PC-3 (cell line): ENCODE results near the gene VAV3. TPM values are rescaled to one million over a fixed set of nuclear protein-coding genes. Genes with fewer than 3 reads are reported as not detected.

Experiments used
- ATAC-seq: fragments of 200-7000 bp; cut with Tn5 transposase; 2 replicates; pipeline ENCODE4 v1.9.1; 2020; ENCODE audit warnings: mild to moderate bottlenecking, moderate library complexity
- BruUV-seq: library from RNA; stranded (reverse); fragments of 400-500 nt; replicated peaks from 2 replicates; lab custom pipeline; 2021; lab: Mats Ljungman, UMichigan
- CTCF ChIA-PET: fragments of 300-600 bp; sonication (Branson Sonifier 250); formaldehyde crosslinking; loops from one replicate; lab custom pipeline; 2022; ENCODE audit warnings: antibody characterized with exemption; lab: Charles Lee
- POLR2A ChIA-PET: fragments of 300-600 bp; sonication (Branson Sonifier 250); formaldehyde crosslinking; loops from one replicate; lab custom pipeline; 2022; ENCODE audit warnings: antibody characterized with exemption; ENCODE audit not compliant: unreplicated experiment; lab: Charles Lee
- DNase-seq: peaks from one replicate; pipeline ENCODE4 v3.0.0-alpha.2; 2015
- H2AFZ ChIP-seq: fragments of 300-600 bp; sonication (generic); 2 replicates; pipeline ENCODE4 v1.6.0; 2016; ENCODE audit warnings: antibody characterized with exemption, low read length
- H3F3A ChIP-seq: fragments of 300-600 bp; sonication (generic); one replicate; pipeline ENCODE4 v1.6.0; 2017; ENCODE audit warnings: antibody characterized with exemption, low read length, control low read depth, mild to moderate bottlenecking; ENCODE audit not compliant: unreplicated experiment
- H3K27ac ChIP-seq: fragments of 300-600 bp; sonication (generic); 2 replicates; pipeline ENCODE4 v1.5.1; 2016; ENCODE audit warnings: mild to moderate bottlenecking, low read length
- H3K27me3 ChIP-seq: fragments of 300-600 bp; sonication (generic); 2 replicates; pipeline ENCODE4 v1.6.1; 2016; ENCODE audit warnings: low read length, mixed read lengths
- H3K36me3 ChIP-seq: fragments of 300-600 bp; sonication (generic); 2 replicates; pipeline ENCODE4 v1.6.1; 2016; ENCODE audit warnings: low read depth, mixed run types, low read length, mixed read lengths
- H3K4me1 ChIP-seq: fragments of 300-600 bp; sonication (generic); 2 replicates; pipeline ENCODE4 v1.5.1; 2016; ENCODE audit warnings: low read length; ENCODE audit not compliant: insufficient read depth
- H3K4me2 ChIP-seq: fragments of 300-600 bp; sonication (generic); 2 replicates; pipeline ENCODE4 v1.6.0; 2016; ENCODE audit warnings: low read length
- H3K4me3 ChIP-seq: fragments of 300-600 bp; sonication (generic); 2 replicates; pipeline ENCODE4 v1.5.1; 2016; ENCODE audit warnings: mild to moderate bottlenecking, low read length, mixed read lengths
- H3K79me2 ChIP-seq: fragments of 300-600 bp; sonication (generic); 2 replicates; pipeline ENCODE4 v1.6.1; 2017; ENCODE audit warnings: low read length, mixed read lengths
- H3K9ac ChIP-seq: fragments of 300-600 bp; sonication (generic); 2 replicates; pipeline ENCODE4 v1.6.0; 2016; ENCODE audit warnings: mild to moderate bottlenecking, low read length
- H3K9me2 ChIP-seq: fragments of 300-600 bp; sonication (generic); replicated peaks from 2 replicates; pipeline ENCODE4 v1.6.1; 2016; ENCODE audit warnings: mixed run types, low read length, mixed read lengths
- H3K9me3 ChIP-seq: fragments of 300-600 bp; sonication (generic); 2 replicates; pipeline ENCODE4 v1.6.1; 2016; ENCODE audit warnings: low read length, mixed read lengths
- H4K20me1 ChIP-seq: fragments of 300-600 bp; sonication (generic); 2 replicates; pipeline ENCODE4 v1.6.1; 2016; ENCODE audit warnings: low read length, mixed read lengths
- EZH2 ChIP-seq: fragments of 300-600 bp; sonication (generic); IDR thresholded peaks from one replicate; pipeline ENCODE4 v1.6.1; 2017; ENCODE audit warnings: antibody characterized with exemption, mild to moderate bottlenecking, low read length; ENCODE audit not compliant: unreplicated experiment
- EZH2phosphoT487 ChIP-seq: fragments of 300-600 bp; sonication (generic); IDR thresholded peaks from 2 replicates; pipeline ENCODE4 v1.6.1; 2018; ENCODE audit warnings: mild to moderate bottlenecking, antibody characterized with exemption, low read length, borderline replicate concordance
- intact Hi-C: fragments of 100-400 bp; cut with micrococcal nuclease; formaldehyde crosslinking; loops from 2 replicates; pipeline ENCODE4 v1.9.0; 2023
- total RNA-seq: library from RNA; depleted of rRNA; stranded (reverse); fragments of >200 nt; gene quantifications from 2 replicates; pipeline ENCODE4 v1.2.3, GENCODE V29; 2014
- TF ChIP-seq, protein P1 (sequence below): fragments of 300-600 bp; sonication (generic); conservative IDR thresholded peaks from 2 replicates; pipeline ENCODE4 v1.5.1; 2017; ENCODE audit warnings: antibody characterized with exemption, low read depth, mild to moderate bottlenecking, low read length

The VAV3 gene
- total RNA-seq, 1 experiment from 2014 or later = 0.73 TPM

DNA sequence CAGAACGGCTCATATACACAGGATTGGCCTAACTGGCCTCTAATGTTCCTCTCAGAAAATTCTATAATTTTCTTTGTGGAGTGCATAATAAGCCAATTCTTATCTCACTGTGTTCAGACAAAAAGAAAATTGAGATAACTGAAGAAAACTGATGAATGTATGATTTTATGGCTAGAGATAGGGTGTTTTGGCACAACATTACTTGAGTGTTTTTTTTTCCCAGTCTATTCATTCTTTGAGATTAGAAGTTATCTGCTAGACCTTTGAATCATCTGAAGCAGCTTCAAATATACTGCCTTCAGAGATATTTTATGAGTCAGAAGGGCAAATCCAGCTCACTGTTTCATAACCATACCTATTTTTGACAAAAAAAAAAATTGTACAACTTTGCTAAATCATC lies 85.6 kb downstream of the VAV3 start:
- no peak overlapping the region for H3K4me2 ChIP-seq
- H4K20me1 ChIP-seq = no peaks in the 10 kb centered on the region
- CTCF ChIA-PET = interaction anchor here (0.7 kb wide), 1 partner anchor 53 kb away, joined by 3 read pairs; no protein-coding TSS in a partner anchor
- H2AFZ ChIP-seq = no peak overlapping the region
- no peak overlapping the region for H3K4me3 ChIP-seq
- H3K79me2 ChIP-seq = no peaks in the 10 kb centered on the region
- no peaks in the 10 kb centered on the region for H3K36me3 ChIP-seq
- H3K4me1 ChIP-seq = no peaks in the 10 kb centered on the region
- intact Hi-C loops = no loop called here
- no TSS peak for BruUV-seq
- TF ChIP-seq EZH2phosphoT487 = no peak
- TF ChIP-seq EZH2 = no peak
- TF ChIP-seq, protein P1, sequence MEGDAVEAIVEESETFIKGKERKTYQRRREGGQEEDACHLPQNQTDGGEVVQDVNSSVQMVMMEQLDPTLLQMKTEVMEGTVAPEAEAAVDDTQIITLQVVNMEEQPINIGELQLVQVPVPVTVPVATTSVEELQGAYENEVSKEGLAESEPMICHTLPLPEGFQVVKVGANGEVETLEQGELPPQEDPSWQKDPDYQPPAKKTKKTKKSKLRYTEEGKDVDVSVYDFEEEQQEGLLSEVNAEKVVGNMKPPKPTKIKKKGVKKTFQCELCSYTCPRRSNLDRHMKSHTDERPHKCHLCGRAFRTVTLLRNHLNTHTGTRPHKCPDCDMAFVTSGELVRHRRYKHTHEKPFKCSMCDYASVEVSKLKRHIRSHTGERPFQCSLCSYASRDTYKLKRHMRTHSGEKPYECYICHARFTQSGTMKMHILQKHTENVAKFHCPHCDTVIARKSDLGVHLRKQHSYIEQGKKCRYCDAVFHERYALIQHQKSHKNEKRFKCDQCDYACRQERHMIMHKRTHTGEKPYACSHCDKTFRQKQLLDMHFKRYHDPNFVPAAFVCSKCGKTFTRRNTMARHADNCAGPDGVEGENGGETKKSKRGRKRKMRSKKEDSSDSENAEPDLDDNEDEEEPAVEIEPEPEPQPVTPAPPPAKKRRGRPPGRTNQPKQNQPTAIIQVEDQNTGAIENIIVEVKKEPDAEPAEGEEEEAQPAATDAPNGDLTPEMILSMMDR = no peak
- H3K27ac ChIP-seq = no peak overlapping the region
- ATAC-seq = no peak
- no peaks in the 10 kb centered on the region; the same call in 1 of the 2 replicates for H3K27me3 ChIP-seq
- H3K9ac ChIP-seq = no peak overlapping the region
- POLR2A ChIA-PET = no interaction called here
- H3K9me2 ChIP-seq = no peaks in the 10 kb centered on the region
- no peak for DNase-seq
- H3K9me3 ChIP-seq = no peaks in the 10 kb centered on the region
- no peaks in the 10 kb centered on the region for H3F3A ChIP-seq

DNA sequence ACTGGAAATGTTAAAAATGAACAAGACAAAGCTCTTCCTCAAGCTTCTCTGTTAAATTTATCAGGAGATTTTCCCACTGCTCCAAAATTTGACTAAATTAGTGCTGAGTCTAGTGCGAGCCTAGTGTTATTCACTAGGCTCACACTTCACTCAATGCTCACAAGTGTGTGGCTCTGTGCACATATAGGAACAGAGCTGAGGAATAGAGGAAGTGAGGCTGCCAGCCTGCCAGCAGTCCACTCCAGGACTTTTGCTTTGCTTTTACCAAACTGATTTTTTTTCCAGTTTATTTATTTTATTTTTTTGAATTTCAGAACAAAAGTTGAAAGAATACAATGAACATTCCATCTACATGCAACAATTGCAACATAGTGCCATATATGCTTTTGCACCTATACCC lies 87.2 kb downstream of the VAV3 start:
- TF ChIP-seq EZH2phosphoT487 (no peak), EZH2 (no peak)
- TF ChIP-seq, protein P1 = no peak
- ATAC-seq (no peak), DNase-seq (no peak)
- ChIA-PET CTCF (no interaction called here), POLR2A (no interaction called here)
- Histone ChIP-seq H3K9ac (no peak overlapping the region), H4K20me1 (no peaks in the 10 kb centered on the region), H3K4me2 (no peak overlapping the region), H3K27me3 (no peaks in the 10 kb centered on the region; the same call in 1 of the 2 replicates), H3K9me2 (no peaks in the 10 kb centered on the region), H3K4me1 (no peaks in the 10 kb centered on the region), H3K36me3 (no peaks in the 10 kb centered on the region), H3F3A (no peaks in the 10 kb centered on the region), H3K79me2 (no peaks in the 10 kb centered on the region), H2AFZ (no peak overlapping the region), H3K27ac (no peak overlapping the region), H3K4me3 (no peak overlapping the region), H3K9me3 (no peaks in the 10 kb centered on the region)
- intact Hi-C loops = no loop called here
- BruUV-seq = no TSS peak

DNA sequence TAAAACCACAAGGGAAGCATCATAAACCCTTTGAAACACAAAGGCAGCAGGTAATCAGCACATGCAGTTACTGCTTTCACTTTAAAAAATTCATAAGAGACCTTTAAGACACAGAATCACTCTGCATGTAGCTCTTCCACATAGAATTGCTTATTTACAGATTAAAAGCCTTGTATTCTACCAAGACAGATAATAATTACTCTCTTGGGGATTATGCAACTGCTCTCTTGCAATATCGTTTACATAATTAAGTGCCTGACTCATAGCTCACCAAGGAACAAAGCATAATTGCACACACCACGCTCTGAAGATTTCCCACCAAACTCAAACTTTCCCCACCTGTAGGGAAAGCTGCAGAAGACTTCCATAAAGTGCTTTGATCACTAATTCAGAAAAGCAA lies 87.9 kb downstream of the VAV3 start:
- Histone ChIP-seq H3K79me2 (no peaks in the 10 kb centered on the region), H3K4me3 (no peak overlapping the region), H3K9me3 (no peaks in the 10 kb centered on the region), H3K27ac (no peak overlapping the region), H3K4me2 (no peak overlapping the region), H3F3A (no peaks in the 10 kb centered on the region), H2AFZ (no peak overlapping the region), H4K20me1 (no peaks in the 10 kb centered on the region), H3K4me1 (no peaks in the 10 kb centered on the region), H3K36me3 (no peaks in the 10 kb centered on the region), H3K9ac (no peak overlapping the region), H3K27me3 (no peaks in the 10 kb centered on the region; the same call in 1 of the 2 replicates), H3K9me2 (no peaks in the 10 kb centered on the region)
- ChIA-PET POLR2A (no interaction called here), CTCF (no interaction called here)
- intact Hi-C loops = no loop called here
- DNase-seq (no peak), ATAC-seq (no peak)
- BruUV-seq = no TSS peak
- TF ChIP-seq, protein P1 = no peak
- TF ChIP-seq EZH2 (no peak), EZH2phosphoT487 (no peak)
